Activated naive CD4-positive, alpha-beta T cell treated with anti-CD3 and anti-CD28 coated beads for 36 hours (primary cell): ENCODE results near the gene SH3TC2. TPM values are rescaled to one million over a fixed set of nuclear protein-coding genes. Genes with fewer than 3 reads are reported as not detected.

Source experiments
- CTCF ChIA-PET: fragments of 350-600 bp; sonication (Branson Sonifier 250); formaldehyde crosslinking; loops from one replicate; lab custom pipeline; 2021; ENCODE audit warnings: antibody characterized with exemption; lab: Charles Lee
- DNase-seq: peaks from one replicate; pipeline ENCODE4 v3.0.0-alpha.2; 2020
- H3K27ac Mint-ChIP-seq: one replicate; pipeline ENCODE4 v1.8.0; 2021; ENCODE audit warnings: mild to moderate bottlenecking, mixed read lengths
- H3K27me3 Mint-ChIP-seq: one replicate; pipeline ENCODE4 v1.8.0; 2021; ENCODE audit warnings: low read depth, mixed read lengths
- H3K36me3 Mint-ChIP-seq: one replicate; pipeline ENCODE4 v1.8.0; 2021; ENCODE audit warnings: low read depth, mixed read lengths
- H3K4me1 Mint-ChIP-seq: one replicate; pipeline ENCODE4 v1.8.0; 2021; ENCODE audit warnings: low read depth, mixed read lengths
- H3K4me3 Mint-ChIP-seq: one replicate; pipeline ENCODE4 v1.8.0; 2021; ENCODE audit warnings: mild to moderate bottlenecking, moderate library complexity, mixed read lengths
- H3K9me3 Mint-ChIP-seq: one replicate; pipeline ENCODE4 v1.8.0; 2021; ENCODE audit warnings: mixed read lengths
- intact Hi-C: fragments of 100-400 bp; cut with micrococcal nuclease; formaldehyde crosslinking; loops from one replicate; pipeline ENCODE4 v1.15.1; 2023
- total RNA-seq, 2 experiments: library from RNA; stranded (reverse); gene quantifications; one replicate each; pipeline ENCODE4 v1.2.3, GENCODE V29; 2021

The SH3TC2 gene
- total RNA-seq, 2 experiments from 2014 or later = not detected

GRCh38 chr5:149022200-149022599 lies 40.7 kb downstream of the SH3TC2 start:
- Mint-ChIP-seq H3K27ac (no peak overlapping the region), H3K4me1 (peaks cover 15% of the 10 kb centered on the region), H3K9me3 (no peaks in the 10 kb centered on the region), H3K27me3 (peaks cover 9% of the 10 kb centered on the region), H3K36me3 (no peaks in the 10 kb centered on the region), H3K4me3 (no peak overlapping the region)
- intact Hi-C loops = no loop called here
- no peak for DNase-seq
- CTCF ChIA-PET = no interaction called here

GRCh38 chr5:149019679-149020078 lies 43.2 kb downstream of the SH3TC2 start:
- Mint-ChIP-seq H3K4me3 (no peak overlapping the region), H3K27me3 (peaks cover 9% of the 10 kb centered on the region), H3K27ac (peak overlapping the region; percentile 19), H3K36me3 (no peaks in the 10 kb centered on the region), H3K4me1 (peaks cover 15% of the 10 kb centered on the region), H3K9me3 (no peaks in the 10 kb centered on the region)
- no peak for DNase-seq
- intact Hi-C loops = loop anchor here (1.0 to 5.0 kb wide), 2 partner anchors 16 to 212 kb away; no protein-coding TSS in a partner anchor
- CTCF ChIA-PET = interaction anchor here (1.3 to 1.6 kb wide), 3 partner anchors 18 to 289 kb away, joined by 3 to 5 read pairs (median 4); no protein-coding TSS in a partner anchor

- intact Hi-C loops = loop anchor here (1.0 to 5.0 kb wide), 2 partner anchors 16 to 212 kb away; no protein-coding TSS in a partner anchor
- Mint-ChIP-seq H3K36me3 (no peaks in the 10 kb centered on the region), H3K4me3 (no peak overlapping the region), H3K4me1 (peaks cover 15% of the 10 kb centered on the region), H3K27me3 (peaks cover 9% of the 10 kb centered on the region), H3K9me3 (no peaks in the 10 kb centered on the region), H3K27ac (peak overlapping the region; percentile 26)
- peak; percentile 36 for DNase-seq
- CTCF ChIA-PET = interaction anchor here (0.8 to 1.6 kb wide), 6 partner anchors 11 to 288 kb away, joined by 3 to 5 read pairs (median 4); no protein-coding TSS in a partner anchor
These were observed 43.9 kb downstream of the SH3TC2 start for GRCh38 chr5:149018909-149019443.

- CTCF ChIA-PET = interaction anchor here (0.8 kb wide), 1 partner anchor 18 kb away, joined by 3 read pairs; no protein-coding TSS in a partner anchor
- DNase-seq = no peak
- intact Hi-C loops = loop anchor here (5.0 kb wide), 1 partner anchor 210 kb away; no protein-coding TSS in a partner anchor
- no peaks in the 10 kb centered on the region for H3K36me3 Mint-ChIP-seq
- peaks cover 9% of the 10 kb centered on the region for H3K27me3 Mint-ChIP-seq
- no peaks in the 10 kb centered on the region for H3K9me3 Mint-ChIP-seq
- H3K27ac Mint-ChIP-seq = no peak overlapping the region
- peaks cover 15% of the 10 kb centered on the region for H3K4me1 Mint-ChIP-seq
- H3K4me3 Mint-ChIP-seq = no peak overlapping the region
These were observed 45.2 kb downstream of the SH3TC2 start for GRCh38 chr5:149017636-149018035.

- Mint-ChIP-seq H3K9me3 (no peaks in the 10 kb centered on the region), H3K4me1 (peaks cover 15% of the 10 kb centered on the region), H3K27ac (no peak overlapping the region), H3K4me3 (no peak overlapping the region), H3K27me3 (peaks cover 9% of the 10 kb centered on the region), H3K36me3 (no peaks in the 10 kb centered on the region)
- DNase-seq = no peak
- intact Hi-C loops = loop anchor here (5.0 kb wide), 1 partner anchor 208 kb away; no protein-coding TSS in a partner anchor
- CTCF ChIA-PET = no interaction called here
These were observed 47.3 kb downstream of the SH3TC2 start for GRCh38 chr5:149015561-149015960.

- Mint-ChIP-seq H3K9me3 (no peaks in the 10 kb centered on the region), H3K4me1 (peaks cover 15% of the 10 kb centered on the region), H3K4me3 (no peak overlapping the region), H3K36me3 (no peaks in the 10 kb centered on the region), H3K27me3 (peaks cover 6% of the 10 kb centered on the region), H3K27ac (no peak overlapping the region)
- intact Hi-C loops = loop anchor here (5.0 kb wide), 1 partner anchor 208 kb away; no protein-coding TSS in a partner anchor
- CTCF ChIA-PET = no interaction called here
- no peak for DNase-seq
These were observed 47.7 kb downstream of the SH3TC2 start for GRCh38 chr5:149015126-149015525.

GRCh38 chr5:149014571-149015031 lies 48.3 kb downstream of the SH3TC2 start:
- Mint-ChIP-seq H3K4me1 (peaks cover 14% of the 10 kb centered on the region), H3K27ac (no peak overlapping the region), H3K36me3 (no peaks in the 10 kb centered on the region), H3K27me3 (peaks cover 2% of the 10 kb centered on the region), H3K9me3 (no peaks in the 10 kb centered on the region), H3K4me3 (no peak overlapping the region)
- intact Hi-C loops = loop anchor here (5.0 kb wide), 1 partner anchor 207 kb away; no protein-coding TSS in a partner anchor
- DNase-seq = no peak
- CTCF ChIA-PET = interaction anchor here (1.0 to 1.1 kb wide), 2 partner anchors 12 to 284 kb away, joined by 3 read pairs; no protein-coding TSS in a partner anchor

- Mint-ChIP-seq H3K9me3 (no peaks in the 10 kb centered on the region), H3K27me3 (no peaks in the 10 kb centered on the region), H3K4me1 (peaks cover 6% of the 10 kb centered on the region), H3K36me3 (no peaks in the 10 kb centered on the region), H3K4me3 (no peak overlapping the region), H3K27ac (no peak overlapping the region)
- CTCF ChIA-PET = interaction anchor here (1.0 to 1.1 kb wide), 2 partner anchors 12 to 283 kb away, joined by 3 read pairs; no protein-coding TSS in a partner anchor
- DNase-seq = no peak
- intact Hi-C loops = no loop called here
These were observed 49.1 kb downstream of the SH3TC2 start for GRCh38 chr5:149013796-149014195.

GRCh38 chr5:149012350-149012749 lies 50.5 kb downstream of the SH3TC2 start:
- intact Hi-C loops = no loop called here
- Mint-ChIP-seq H3K4me1 (no peaks in the 10 kb centered on the region), H3K9me3 (no peaks in the 10 kb centered on the region), H3K27me3 (peaks cover 5% of the 10 kb centered on the region), H3K4me3 (no peak overlapping the region), H3K36me3 (no peaks in the 10 kb centered on the region), H3K27ac (no peak overlapping the region)
- DNase-seq = no peak
- CTCF ChIA-PET = interaction anchor here (0.6 to 2.0 kb wide), 2 partner anchors 23 to 24 kb away, joined by 3 to 5 read pairs; no protein-coding TSS in a partner anchor

GRCh38 chr5:149011728-149012127 lies 51.1 kb downstream of the SH3TC2 start:
- H3K9me3 Mint-ChIP-seq = no peaks in the 10 kb centered on the region
- no peak overlapping the region for H3K27ac Mint-ChIP-seq
- no peaks in the 10 kb centered on the region for H3K4me1 Mint-ChIP-seq
- intact Hi-C loops = no loop called here
- H3K27me3 Mint-ChIP-seq = peaks cover 5% of the 10 kb centered on the region
- no peak for DNase-seq
- H3K36me3 Mint-ChIP-seq = no peaks in the 10 kb centered on the region
- CTCF ChIA-PET = interaction anchor here (2.0 kb wide), 1 partner anchor 24 kb away, joined by 5 read pairs; no protein-coding TSS in a partner anchor
- no peak overlapping the region for H3K4me3 Mint-ChIP-seq

- intact Hi-C loops = no loop called here
- Mint-ChIP-seq H3K4me3 (no peak overlapping the region), H3K9me3 (no peaks in the 10 kb centered on the region), H3K27me3 (peaks cover 5% of the 10 kb centered on the region), H3K36me3 (no peaks in the 10 kb centered on the region), H3K4me1 (no peaks in the 10 kb centered on the region), H3K27ac (no peak overlapping the region)
- DNase-seq = no peak
- CTCF ChIA-PET = interaction anchor here (1.2 to 2.0 kb wide), 2 partner anchors 25 to 182 kb away, joined by 3 to 5 read pairs; no protein-coding TSS in a partner anchor
These were observed 51.8 kb downstream of the SH3TC2 start for GRCh38 chr5:149011084-149011483.

GRCh38 chr5:149007174-149007573 lies 55.7 kb downstream of the SH3TC2 start:
- Mint-ChIP-seq H3K27me3 (peaks cover 5% of the 10 kb centered on the region), H3K36me3 (no peaks in the 10 kb centered on the region), H3K4me1 (peaks cover 3% of the 10 kb centered on the region), H3K9me3 (no peaks in the 10 kb centered on the region), H3K4me3 (no peak overlapping the region), H3K27ac (no peak overlapping the region)
- CTCF ChIA-PET = interaction anchor here (0.6 to 1.1 kb wide), 5 partner anchors 17 to 276 kb away, joined by 3 to 4 read pairs (median 3); no protein-coding TSS in a partner anchor
- intact Hi-C loops = no loop called here
- no peak for DNase-seq
